H9 (cell line): ENCODE data around the gene TRIM9. TPM values are rescaled to one million over a fixed set of nuclear protein-coding genes. Genes with fewer than 3 reads are reported as not detected.

ENCODE experiments used
- DNase-seq: peaks from one replicate; pipeline ENCODE4 v3.0.0-alpha.2; 2017
- H2AFZ ChIP-seq: one replicate; pipeline ENCODE4 v1.6.1; 2013; ENCODE audit warnings: mild to moderate bottlenecking, low read length, control low read depth, moderate library complexity
- H2AK5ac ChIP-seq: 2 replicates; pipeline ENCODE4 v1.6.1; 2013; ENCODE audit warnings: low read length, control low read depth, mixed read lengths; ENCODE audit not compliant: insufficient read length
- H2BK120ac ChIP-seq: one replicate; pipeline ENCODE4 v1.6.1; 2013; ENCODE audit warnings: low read depth, mild to moderate bottlenecking, low read length, control low read depth, inconsistent platforms; ENCODE audit not compliant: poor library complexity, severe bottlenecking
- H2BK12ac ChIP-seq: 2 replicates; pipeline ENCODE4 v1.6.1; 2013; ENCODE audit warnings: low read length, control low read depth, mixed read lengths, low read depth; ENCODE audit not compliant: insufficient read length
- H2BK15ac ChIP-seq: 2 replicates; pipeline ENCODE4 v1.6.1; 2013; ENCODE audit warnings: low read depth, low read length, control low read depth
- H2BK20ac ChIP-seq: one replicate; pipeline ENCODE4 v1.6.1; 2013; ENCODE audit warnings: low read depth, mild to moderate bottlenecking, low read length, control low read depth, inconsistent platforms; ENCODE audit not compliant: poor library complexity, severe bottlenecking
- H2BK5ac ChIP-seq: 2 replicates; pipeline ENCODE4 v1.6.1; 2013; ENCODE audit warnings: low read length, control low read depth, mixed read lengths; ENCODE audit not compliant: insufficient read length
- H3K14ac ChIP-seq: 2 replicates; pipeline ENCODE4 v1.6.1; 2013; ENCODE audit warnings: low read length, control low read depth; ENCODE audit not compliant: insufficient read depth
- H3K18ac ChIP-seq: 2 replicates; pipeline ENCODE4 v1.6.1; 2013; ENCODE audit warnings: low read depth, mild to moderate bottlenecking, mixed read lengths, low read length, control low read depth; ENCODE audit not compliant: insufficient read length
- H3K23ac ChIP-seq: 2 replicates; pipeline ENCODE4 v1.6.1; 2013; ENCODE audit warnings: low read length, control low read depth, mixed read lengths, low read depth; ENCODE audit not compliant: insufficient read length
- H3K23me2 ChIP-seq: 2 replicates; pipeline ENCODE4 v1.6.1; 2013; ENCODE audit warnings: low read depth, mild to moderate bottlenecking, mixed read lengths, low read length, control low read depth; ENCODE audit not compliant: insufficient read length, poor library complexity, severe bottlenecking
- H3K27ac ChIP-seq: 2 replicates; pipeline ENCODE4 v1.5.1; 2013; ENCODE audit warnings: low read length, control low read depth, mixed read lengths, low read depth; ENCODE audit not compliant: insufficient read length
- H3K27me3 ChIP-seq: 2 replicates; pipeline ENCODE4 v1.6.1; 2013; ENCODE audit warnings: low read length, control low read depth, inconsistent platforms; ENCODE audit not compliant: insufficient read depth
- H3K4ac ChIP-seq: 2 replicates; pipeline ENCODE4 v1.6.1; 2013; ENCODE audit warnings: low read depth, mild to moderate bottlenecking, control low read depth, inconsistent platforms, low read length, moderate library complexity
- H3K4me1 ChIP-seq: 2 replicates; pipeline ENCODE4 v1.6.1; 2013; ENCODE audit warnings: low read length, control low read depth, inconsistent platforms; ENCODE audit not compliant: insufficient read depth
- H3K4me2 ChIP-seq: 2 replicates; pipeline ENCODE4 v1.6.1; 2013; ENCODE audit warnings: low read length, control low read depth, mixed read lengths; ENCODE audit not compliant: insufficient read length, insufficient read depth
- H3K56ac ChIP-seq: 2 replicates; pipeline ENCODE4 v1.6.1; 2013; ENCODE audit warnings: low read depth, mild to moderate bottlenecking, mixed read lengths, low read length, control low read depth; ENCODE audit not compliant: insufficient read length
- H3K79me1 ChIP-seq: 2 replicates; pipeline ENCODE4 v1.6.1; 2013; ENCODE audit warnings: low read depth, mild to moderate bottlenecking, moderate library complexity, low read length, control low read depth, inconsistent platforms; ENCODE audit not compliant: insufficient read depth, poor library complexity, severe bottlenecking
- H3K79me2 ChIP-seq: 2 replicates; pipeline ENCODE4 v1.6.1; 2013; ENCODE audit warnings: low read length, control low read depth, inconsistent platforms; ENCODE audit not compliant: insufficient read depth
- H3K9ac ChIP-seq: 2 replicates; pipeline ENCODE4 v1.6.1; 2013; ENCODE audit warnings: low read length, control low read depth, mixed read lengths; ENCODE audit not compliant: insufficient read length; ENCODE audit errors: extremely low read depth
- H3K9me3 ChIP-seq: one replicate; pipeline ENCODE4 v1.6.1; 2013; ENCODE audit warnings: low read depth, low read length, inconsistent platforms; ENCODE audit not compliant: control insufficient read depth
- H3T11ph ChIP-seq: one replicate; pipeline ENCODE4 v1.6.1; 2013; ENCODE audit warnings: mild to moderate bottlenecking, low read length, control low read depth, inconsistent platforms
- H4K20me1 ChIP-seq: one replicate; pipeline ENCODE4 v1.6.1; 2013; ENCODE audit not compliant: control insufficient read depth, insufficient read length, insufficient read depth
- H4K5ac ChIP-seq: 2 replicates; pipeline ENCODE4 v1.6.1; 2013; ENCODE audit warnings: low read depth, mild to moderate bottlenecking, mixed read lengths, low read length, control low read depth; ENCODE audit not compliant: insufficient read length
- H4K8ac ChIP-seq: replicated peaks from 2 replicates; pipeline ENCODE4 v1.6.1; 2013; ENCODE audit warnings: low read length, control low read depth, mixed read lengths, low read depth; ENCODE audit not compliant: insufficient read length
- H4K91ac ChIP-seq: 2 replicates; pipeline ENCODE4 v1.6.1; 2013; ENCODE audit warnings: low read depth, mild to moderate bottlenecking, moderate library complexity, mixed read lengths, low read length, control low read depth; ENCODE audit not compliant: insufficient read length
- H3K27ac Mint-ChIP-seq, 3 experiments: 2 replicates in 2 of 3; 3 replicates in 1 of 3; pipeline ENCODE4 v1.8.0; 2020 to 2021; ENCODE audit warnings: mixed read lengths in 3 of 3, mild to moderate bottlenecking in 1 of 3, moderate library complexity in 1 of 3
- H3K27me3 Mint-ChIP-seq: 2 replicates; pipeline ENCODE4 v1.8.0; 2021; ENCODE audit warnings: low read depth, mild to moderate bottlenecking, moderate library complexity, mixed read lengths
- H3K36me3 Mint-ChIP-seq, 3 experiments: 2 replicates in 2 of 3; 3 replicates in 1 of 3; pipeline ENCODE4 v1.8.0; 2020 to 2021; ENCODE audit warnings: low read depth in 3 of 3, mixed read lengths in 3 of 3; ENCODE audit not compliant: insufficient read depth in 1 of 3
- H3K4me1 Mint-ChIP-seq, 2 experiments: 2 replicates each; pipeline ENCODE4 v1.8.0; 2020; ENCODE audit warnings: mixed read lengths in 2 of 2
- H3K4me3 Mint-ChIP-seq, 2 experiments: 2 replicates in 1 of 2; 3 replicates in 1 of 2; pipeline ENCODE4 v1.8.0; 2020 to 2021; ENCODE audit warnings: mild to moderate bottlenecking in 2 of 2, mixed read lengths in 2 of 2, moderate library complexity in 1 of 2
- H3K9me3 Mint-ChIP-seq, 2 experiments: 2 replicates in 1 of 2; 3 replicates in 1 of 2; pipeline ENCODE4 v1.8.0; 2020; ENCODE audit warnings: mild to moderate bottlenecking in 2 of 2, mixed read lengths in 2 of 2, moderate library complexity in 1 of 2
- CTCF ChIP-seq: fragments of 200-600 bp; sonication (generic); conservative IDR thresholded peaks from 3 replicates; pipeline ENCODE4 v1.8.0; 2021; ENCODE audit warnings: antibody characterized with exemption, mild to moderate bottlenecking
- total RNA-seq: library from RNA; stranded (reverse); gene quantifications from 2 replicates; pipeline ENCODE4 v1.2.1, GENCODE V29; 2021

The TRIM9 gene
- total RNA-seq, 1 experiment from 2014 or later, result 0.98 TPM

GRCh38 chr14:51084507-51084906 lies 10.4 kb downstream of the TRIM9 start:
- Histone ChIP-seq H2BK5ac (no peak overlapping the region), H2AFZ (no peak overlapping the region), H2BK15ac (no peak overlapping the region), H4K8ac (no peak overlapping the region), H3K4me2 (no peak overlapping the region), H4K20me1 (no peaks in the 10 kb centered on the region), H3K79me1 (no peaks in the 10 kb centered on the region), H3K4ac (no peak overlapping the region), H3T11ph (no peak overlapping the region), H2AK5ac (no peak overlapping the region), H3K9ac (no peak overlapping the region), H3K27ac (no peak overlapping the region), H3K23ac (no peak overlapping the region), H2BK12ac (no peak overlapping the region), H3K23me2 (no peaks in the 10 kb centered on the region), H3K79me2 (no peaks in the 10 kb centered on the region), H3K4me1 (peaks cover 3% of the 10 kb centered on the region; the same call in 1 of the 2 replicates), H2BK120ac (no peak overlapping the region), H3K14ac (no peak overlapping the region), H3K56ac (no peak overlapping the region), H2BK20ac (no peak overlapping the region), H4K91ac (no peak overlapping the region), H3K27me3 (no peaks in the 10 kb centered on the region), H3K18ac (no peak overlapping the region), H3K9me3 (no peaks in the 10 kb centered on the region), H4K5ac (no peak overlapping the region)
- no peak for TF ChIP-seq CTCF
- no peaks in the 10 kb centered on the region for H3K9me3 Mint-ChIP-seq
- peaks cover 2% of the 10 kb centered on the region in 2 experiments; a peak in 1 of 4 replicates for H3K4me1 Mint-ChIP-seq
- DNase-seq, result no peak
- no peak overlapping the region for H3K4me3 Mint-ChIP-seq
- no peak overlapping the region for H3K27ac Mint-ChIP-seq
- H3K27me3 Mint-ChIP-seq, result no peaks in the 10 kb centered on the region
- no peaks in the 10 kb centered on the region for H3K36me3 Mint-ChIP-seq
